Measurements from ENCODE around the gene CD96.

GRCh38 chr3:111541391-111541790, 606 bp upstream of the CD96 start:
- TF ChIP-seq CTCF (IDR thresholded peaks at IDR 0.05; ENCODE audit: insufficient read depth, low read depth, low read length), result no peak
- no peak for TF ChIP-seq EZH2 (IDR thresholded peaks at IDR 0.05; ENCODE audit: insufficient read depth, low read length)
